ENCODE measurements around the gene PAPSS2. TPM values are rescaled to one million over a fixed set of nuclear protein-coding genes. Genes with fewer than 3 reads are reported as not detected.

PAPSS2 gene
- total and polyA plus RNA-seq, 2 donors (not counting 3 experiments of a cell fraction or from before 2014, with no cell fraction given), result 27.9 to 82.6 TPM

DNA sequence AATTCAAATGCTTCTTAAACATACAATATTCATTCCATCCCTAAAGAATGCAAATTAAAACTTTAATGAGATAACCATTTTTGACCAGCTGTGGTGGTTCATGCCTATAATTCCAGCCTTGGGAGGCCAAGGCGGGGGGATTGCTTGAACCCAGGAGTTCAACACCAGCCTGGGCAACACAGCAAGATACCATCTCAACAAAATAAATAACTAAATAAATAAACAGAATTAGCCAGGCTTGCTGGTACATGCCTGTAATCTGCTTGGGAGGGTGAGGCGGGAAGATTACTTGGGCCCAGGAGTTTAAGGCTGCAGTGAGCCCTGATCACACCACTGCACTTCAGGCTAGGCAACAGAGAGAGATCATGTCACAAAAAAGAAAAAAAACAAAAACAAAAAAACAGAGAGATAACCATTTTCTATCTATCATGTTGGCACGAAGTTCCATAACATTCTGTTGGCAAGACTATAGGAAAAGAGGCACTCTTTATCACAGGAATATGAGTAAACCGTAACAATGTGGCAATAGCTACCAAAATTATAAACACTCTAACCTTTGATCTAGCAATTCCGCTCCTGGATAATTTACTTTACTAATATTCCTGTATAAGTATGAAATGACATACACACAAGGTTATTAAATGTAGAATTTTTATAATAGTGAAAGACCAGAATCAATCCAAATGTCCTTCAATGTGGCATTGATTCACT is 106.1 kb downstream of the PAPSS2 start:
- FAIRE-seq, result no peak

More for the DNA sequence above, 106.1 kb downstream of the PAPSS2 start:
- H2AFZ ChIP-seq (ENCODE audit: low read depth, low read length), result no peak overlapping the region
- peaks cover 0 to 6% of the 10 kb centered on the region in 2 experiments for H3K36me3 ChIP-seq (ENCODE audit: control insufficient read depth in 2 of 2, extremely low read depth in 1 of 2, insufficient read depth in 2 of 2, low read length in 2 of 2)
- H4K20me1 ChIP-seq (replicated peaks; ENCODE audit: control insufficient read depth, extremely low read depth, insufficient read depth, low read length), result no peaks in the 10 kb centered on the region
- no peak overlapping the region for H3K27ac ChIP-seq (ENCODE audit: insufficient read depth, low read depth, low read length)
- intact Hi-C loops (cut with micrococcal nuclease), result no loop called here
- dilution Hi-C loops (cut with MboI; ENCODE audit: extremely low pct_ligation_motif_present, low sequenced_read_pairs), result no loop called here
- CTCF ChIA-PET, result interaction anchor here (0.9 kb wide), 1 partner anchor 15 kb away, joined by 3 read pairs; no protein-coding TSS in a partner anchor
- no peak overlapping the region for H3K4me2 ChIP-seq (ENCODE audit: insufficient read depth, low read length)
- no peak for DNase-seq (ENCODE audit: low read depth, low spot score)
- H3K9ac ChIP-seq (replicated peaks; ENCODE audit: extremely low read depth, insufficient read depth, low read length), result no peak overlapping the region
- H3K79me2 ChIP-seq (ENCODE audit: control insufficient read depth, insufficient read depth, low read length), result no peaks in the 10 kb centered on the region
- no TSS peak for BruUV-seq (replicated peaks)
- no peak overlapping the region for H3K4me3 ChIP-seq (replicated peaks in 1 of 3; ENCODE audit: insufficient read depth in 1 of 3, low read depth in 1 of 3, low read length in 3 of 3)
- POLR2A ChIA-PET, result no interaction called here
- peaks cover 2% of the 10 kb centered on the region for H3K9me1 ChIP-seq (replicated peaks; ENCODE audit: control insufficient read depth, extremely low read depth, insufficient read depth, low read length)
- no peaks in the 10 kb centered on the region for H3K9me3 ChIP-seq (replicated peaks; ENCODE audit: control insufficient read depth, insufficient read depth, low read length)
- no peak for TF ChIP-seq MYC (IDR thresholded peaks at IDR 0.05; ENCODE audit: low read depth, low read length)
- no peak for TF ChIP-seq POLR2A (IDR thresholded peaks at IDR 0.05; ENCODE audit: low read depth, low read length)
- no peak for TF ChIP-seq EZH2 (IDR thresholded peaks at IDR 0.05; ENCODE audit: borderline replicate concordance, low read depth, low read length, severe bottlenecking)
- TF ChIP-seq, protein P1, sequence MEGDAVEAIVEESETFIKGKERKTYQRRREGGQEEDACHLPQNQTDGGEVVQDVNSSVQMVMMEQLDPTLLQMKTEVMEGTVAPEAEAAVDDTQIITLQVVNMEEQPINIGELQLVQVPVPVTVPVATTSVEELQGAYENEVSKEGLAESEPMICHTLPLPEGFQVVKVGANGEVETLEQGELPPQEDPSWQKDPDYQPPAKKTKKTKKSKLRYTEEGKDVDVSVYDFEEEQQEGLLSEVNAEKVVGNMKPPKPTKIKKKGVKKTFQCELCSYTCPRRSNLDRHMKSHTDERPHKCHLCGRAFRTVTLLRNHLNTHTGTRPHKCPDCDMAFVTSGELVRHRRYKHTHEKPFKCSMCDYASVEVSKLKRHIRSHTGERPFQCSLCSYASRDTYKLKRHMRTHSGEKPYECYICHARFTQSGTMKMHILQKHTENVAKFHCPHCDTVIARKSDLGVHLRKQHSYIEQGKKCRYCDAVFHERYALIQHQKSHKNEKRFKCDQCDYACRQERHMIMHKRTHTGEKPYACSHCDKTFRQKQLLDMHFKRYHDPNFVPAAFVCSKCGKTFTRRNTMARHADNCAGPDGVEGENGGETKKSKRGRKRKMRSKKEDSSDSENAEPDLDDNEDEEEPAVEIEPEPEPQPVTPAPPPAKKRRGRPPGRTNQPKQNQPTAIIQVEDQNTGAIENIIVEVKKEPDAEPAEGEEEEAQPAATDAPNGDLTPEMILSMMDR (IDR thresholded peaks at IDR 0.05; ENCODE audit: extremely low read depth in 1 of 2, insufficient read depth in 1 of 2, low read depth in 1 of 2, low read length in 2 of 2), result no peak
- TF ChIP-seq GATA2 (IDR thresholded peaks at IDR 0.05; ENCODE audit: insufficient read depth, insufficient read length, low read depth, low read length), result no peak
- no peak for TF ChIP-seq FOS (IDR thresholded peaks at IDR 0.05; ENCODE audit: borderline replicate concordance, insufficient read depth, low read length)
- no peak for TF ChIP-seq JUN (IDR thresholded peaks at IDR 0.05; ENCODE audit: borderline replicate concordance, insufficient read depth, insufficient read length, low read depth)
- no peak for TF ChIP-seq POLR2AphosphoS5 (IDR thresholded peaks at IDR 0.05; ENCODE audit: insufficient read depth, low read depth, low read length)
- TF ChIP-seq, protein P2, sequence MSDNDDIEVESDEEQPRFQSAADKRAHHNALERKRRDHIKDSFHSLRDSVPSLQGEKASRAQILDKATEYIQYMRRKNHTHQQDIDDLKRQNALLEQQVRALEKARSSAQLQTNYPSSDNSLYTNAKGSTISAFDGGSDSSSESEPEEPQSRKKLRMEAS (IDR thresholded peaks at IDR 0.05; ENCODE audit: insufficient read depth, insufficient read length), result no peak
- no peaks in the 10 kb centered on the region for H3K27me3 ChIP-seq (ENCODE audit: control insufficient read depth in 2 of 2, insufficient read depth in 2 of 2, low read length in 2 of 2)
- H3K4me1 ChIP-seq (ENCODE audit: control insufficient read depth, extremely low read depth, insufficient read depth, low read length), result peaks cover 14% of the 10 kb centered on the region

Measured in endothelial cell of umbilical vein (primary cell).